NCI-H524 treated with DMSO at 0.1 percent for 48 hours (cell line): ENCODE results near the gene NUCKS1.

ENCODE experiments used
- DNase-seq: peaks from one replicate; lab custom pipeline; 2025; lab: John Stamatoyannopoulos, UW

The NUCKS1 gene

GRCh38 chr1:205750138-205751035, at the start of gene NUCKS1:
TSS of gene NUCKS1 (minus strand) at chr1:205750182. CDS start at chr1:205749973, 209 bp downstream.
- peak; percentile 95 for DNase-seq

GRCh38 chr1:205798577-205798976, 48.6 kb upstream of the NUCKS1 start:
- no peak for DNase-seq

- no peak for DNase-seq
Measured at GRCh38 chr1:205797168-205797567, 47.2 kb upstream of the NUCKS1 start.

GRCh38 chr1:205794011-205794730, 44.2 kb upstream of the NUCKS1 start:
- no peak for DNase-seq

- DNase-seq: no peak
Measured at GRCh38 chr1:205792961-205793673, 43.1 kb upstream of the NUCKS1 start.

- no peak for DNase-seq
Measured at GRCh38 chr1:205792481-205792881, 42.5 kb upstream of the NUCKS1 start.

GRCh38 chr1:205791568-205792180, 41.7 kb upstream of the NUCKS1 start:
- DNase-seq: no peak

- no peak for DNase-seq
Measured at GRCh38 chr1:205787287-205787916, 37.4 kb upstream of the NUCKS1 start.

- no peak for DNase-seq
Measured at GRCh38 chr1:205786601-205787000, 36.6 kb upstream of the NUCKS1 start.

- DNase-seq: no peak
Measured at GRCh38 chr1:205785446-205785845, 35.5 kb upstream of the NUCKS1 start.

- DNase-seq: no peak
Measured at GRCh38 chr1:205783904-205784303, 33.9 kb upstream of the NUCKS1 start.

- no peak for DNase-seq
Measured at GRCh38 chr1:205783433-205783795, 33.4 kb upstream of the NUCKS1 start.

- DNase-seq: no peak
Measured at GRCh38 chr1:205782627-205783432, 32.8 kb upstream of the NUCKS1 start.

GRCh38 chr1:205780335-205780734, 30.4 kb upstream of the NUCKS1 start:
- DNase-seq: no peak

GRCh38 chr1:205777994-205778393, 28.0 kb upstream of the NUCKS1 start:
- no peak for DNase-seq

- no peak for DNase-seq
Measured at GRCh38 chr1:205775717-205776056, 25.7 kb upstream of the NUCKS1 start.

- peak; percentile 15 for DNase-seq
Measured at GRCh38 chr1:205775015-205775716, 25.2 kb upstream of the NUCKS1 start, which contains the start of gene RAB29. TSS of gene RAB29 (minus strand) at chr1:205775482. CDS start at chr1:205774956, 526 bp downstream.

- DNase-seq: no peak
Measured at GRCh38 chr1:205774198-205775014, 24.4 kb upstream of the NUCKS1 start.

GRCh38 chr1:205772607-205773032, 22.6 kb upstream of the NUCKS1 start:
- DNase-seq: no peak
